ENCODE data around the gene CSMD2.

The CSMD2 gene

GRCh38 chr1:33626801-33627200 is 538.2 kb downstream of the CSMD2 start:
- DNase-seq = no peak
- Mint-ChIP-seq H3K36me3 (ENCODE audit: low read depth) (no peaks in the 10 kb centered on the region), H3K9me3 (no peaks in the 10 kb centered on the region), H3K27me3 (peaks cover 38% of the 10 kb centered on the region), H3K27ac (no peak overlapping the region), H3K4me3 (no peak overlapping the region), H3K4me1 (ENCODE audit: low read depth) (no peaks in the 10 kb centered on the region)

GRCh38 chr1:33624991-33625870 is 539.8 kb downstream of the CSMD2 start:
- no peaks in the 10 kb centered on the region for H3K4me1 Mint-ChIP-seq (ENCODE audit: low read depth)
- no peak overlapping the region for H3K27ac Mint-ChIP-seq
- H3K27me3 Mint-ChIP-seq = peaks cover 40% of the 10 kb centered on the region
- no peak overlapping the region for H3K4me3 Mint-ChIP-seq
- no peak for DNase-seq
- H3K36me3 Mint-ChIP-seq (ENCODE audit: low read depth) = no peaks in the 10 kb centered on the region
- no peaks in the 10 kb centered on the region for H3K9me3 Mint-ChIP-seq

- Mint-ChIP-seq H3K27me3 (peaks cover 34% of the 10 kb centered on the region), H3K36me3 (ENCODE audit: low read depth) (no peaks in the 10 kb centered on the region), H3K9me3 (no peaks in the 10 kb centered on the region), H3K4me1 (ENCODE audit: low read depth) (no peaks in the 10 kb centered on the region), H3K4me3 (no peak overlapping the region), H3K27ac (no peak overlapping the region)
- no peak for DNase-seq
Observed at GRCh38 chr1:33624261-33624990, 540.6 kb downstream of the CSMD2 start.

GRCh38 chr1:33623811-33624210 is 541.2 kb downstream of the CSMD2 start:
- Mint-ChIP-seq H3K9me3 (no peaks in the 10 kb centered on the region), H3K27ac (no peak overlapping the region), H3K36me3 (ENCODE audit: low read depth) (no peaks in the 10 kb centered on the region), H3K4me1 (ENCODE audit: low read depth) (no peaks in the 10 kb centered on the region), H3K27me3 (peaks cover 31% of the 10 kb centered on the region), H3K4me3 (no peak overlapping the region)
- DNase-seq = no peak

GRCh38 chr1:33622757-33623156 is 542.3 kb downstream of the CSMD2 start:
- no peak for DNase-seq
- Mint-ChIP-seq H3K36me3 (ENCODE audit: low read depth) (no peaks in the 10 kb centered on the region), H3K27ac (no peak overlapping the region), H3K4me1 (ENCODE audit: low read depth) (no peaks in the 10 kb centered on the region), H3K9me3 (no peaks in the 10 kb centered on the region), H3K27me3 (peaks cover 28% of the 10 kb centered on the region), H3K4me3 (no peak overlapping the region)

GRCh38 chr1:33618636-33619035 is 546.4 kb downstream of the CSMD2 start:
- Mint-ChIP-seq H3K27ac (no peak overlapping the region), H3K9me3 (no peaks in the 10 kb centered on the region), H3K4me1 (ENCODE audit: low read depth) (no peaks in the 10 kb centered on the region), H3K27me3 (peaks cover 52% of the 10 kb centered on the region), H3K4me3 (no peak overlapping the region), H3K36me3 (ENCODE audit: low read depth) (no peaks in the 10 kb centered on the region)
- DNase-seq = no peak

- no peak for DNase-seq
- H3K27me3 Mint-ChIP-seq = peaks cover 61% of the 10 kb centered on the region
- H3K4me1 Mint-ChIP-seq (ENCODE audit: low read depth) = no peaks in the 10 kb centered on the region
- no peaks in the 10 kb centered on the region for H3K36me3 Mint-ChIP-seq (ENCODE audit: low read depth)
- H3K4me3 Mint-ChIP-seq = no peak overlapping the region
- H3K9me3 Mint-ChIP-seq = no peaks in the 10 kb centered on the region
- no peak overlapping the region for H3K27ac Mint-ChIP-seq
Observed at GRCh38 chr1:33617451-33617850, 547.6 kb downstream of the CSMD2 start.

GRCh38 chr1:33616780-33617179 is 548.2 kb downstream of the CSMD2 start:
- Mint-ChIP-seq H3K36me3 (ENCODE audit: low read depth) (no peaks in the 10 kb centered on the region), H3K9me3 (no peaks in the 10 kb centered on the region), H3K27ac (no peak overlapping the region), H3K4me1 (ENCODE audit: low read depth) (no peaks in the 10 kb centered on the region), H3K4me3 (no peak overlapping the region), H3K27me3 (peaks cover 61% of the 10 kb centered on the region)
- DNase-seq = no peak

- Mint-ChIP-seq H3K4me3 (no peak overlapping the region), H3K27ac (no peak overlapping the region), H3K36me3 (ENCODE audit: low read depth) (no peaks in the 10 kb centered on the region), H3K9me3 (no peaks in the 10 kb centered on the region), H3K27me3 (peaks cover 59% of the 10 kb centered on the region), H3K4me1 (ENCODE audit: low read depth) (no peaks in the 10 kb centered on the region)
- no peak for DNase-seq
Observed at GRCh38 chr1:33615546-33615945, 549.5 kb downstream of the CSMD2 start.

- no peak for DNase-seq
- H3K27ac Mint-ChIP-seq = no peak overlapping the region
- no peaks in the 10 kb centered on the region for H3K36me3 Mint-ChIP-seq (ENCODE audit: low read depth)
- H3K27me3 Mint-ChIP-seq = peaks cover 32% of the 10 kb centered on the region
- H3K4me3 Mint-ChIP-seq = no peak overlapping the region
- no peaks in the 10 kb centered on the region for H3K4me1 Mint-ChIP-seq (ENCODE audit: low read depth)
- no peaks in the 10 kb centered on the region for H3K9me3 Mint-ChIP-seq
Observed at GRCh38 chr1:33610864-33611455, 554.1 kb downstream of the CSMD2 start.

GRCh38 chr1:33610391-33610790 is 554.6 kb downstream of the CSMD2 start:
- no peaks in the 10 kb centered on the region for H3K4me1 Mint-ChIP-seq (ENCODE audit: low read depth)

GRCh38 chr1:33609739-33610138 is 555.3 kb downstream of the CSMD2 start:
- H3K36me3 Mint-ChIP-seq (ENCODE audit: low read depth) = no peaks in the 10 kb centered on the region
- no peak overlapping the region for H3K4me3 Mint-ChIP-seq
- DNase-seq = no peak
- H3K27ac Mint-ChIP-seq = no peak overlapping the region
- H3K27me3 Mint-ChIP-seq = peaks cover 22% of the 10 kb centered on the region
- no peaks in the 10 kb centered on the region for H3K4me1 Mint-ChIP-seq (ENCODE audit: low read depth)
- H3K9me3 Mint-ChIP-seq = no peaks in the 10 kb centered on the region

More at GRCh38 chr1:33610391-33610790, 554.6 kb downstream of the CSMD2 start:
- Mint-ChIP-seq H3K27me3 (peaks cover 26% of the 10 kb centered on the region), H3K27ac (no peak overlapping the region), H3K4me3 (no peak overlapping the region), H3K36me3 (ENCODE audit: low read depth) (no peaks in the 10 kb centered on the region), H3K9me3 (no peaks in the 10 kb centered on the region)
- DNase-seq = no peak

GRCh38 chr1:33608825-33609400 is 556.1 kb downstream of the CSMD2 start:
- Mint-ChIP-seq H3K4me1 (ENCODE audit: low read depth) (no peaks in the 10 kb centered on the region), H3K9me3 (no peaks in the 10 kb centered on the region), H3K27ac (no peak overlapping the region), H3K27me3 (peaks cover 15% of the 10 kb centered on the region), H3K4me3 (no peak overlapping the region), H3K36me3 (ENCODE audit: low read depth) (no peaks in the 10 kb centered on the region)
- no peak for DNase-seq

GRCh38 chr1:33607444-33608005 is 557.5 kb downstream of the CSMD2 start:
- Mint-ChIP-seq H3K9me3 (no peaks in the 10 kb centered on the region), H3K27ac (no peak overlapping the region), H3K36me3 (ENCODE audit: low read depth) (no peaks in the 10 kb centered on the region)

More at GRCh38 chr1:33607444-33608005, 557.5 kb downstream of the CSMD2 start:
- Mint-ChIP-seq H3K27me3 (peaks cover 3% of the 10 kb centered on the region), H3K4me3 (no peak overlapping the region), H3K4me1 (ENCODE audit: low read depth) (no peaks in the 10 kb centered on the region)
- DNase-seq = no peak
